ENCODE data around the gene MAT2B. TPM values are rescaled to one million over a fixed set of nuclear protein-coding genes. Genes with fewer than 3 reads are reported as not detected.

MAT2B gene
- total RNA-seq, 1 donor from 2014 or later: 98.9 TPM

- intact Hi-C loops (cut with micrococcal nuclease): loop anchor here (10.0 kb wide), 1 partner anchor 438 kb away; no protein-coding TSS in a partner anchor
Measured at GRCh38 chr5:163566678-163567077, 61.3 kb downstream of the MAT2B start.

GRCh38 chr5:163567811-163568210 lies 62.4 kb downstream of the MAT2B start:
- H3K27ac Mint-ChIP-seq: no peak overlapping the region
- H3K4me3 Mint-ChIP-seq (ENCODE audit: low read depth): no peak overlapping the region
- H3K9me3 Mint-ChIP-seq: no peaks in the 10 kb centered on the region
- intact Hi-C loops (cut with micrococcal nuclease): loop anchor here (10.0 kb wide), 1 partner anchor 437 kb away; no protein-coding TSS in a partner anchor
- DNase-seq (ENCODE audit: low spot score): no peak
- peaks cover 18% of the 10 kb centered on the region for H3K4me1 Mint-ChIP-seq (ENCODE audit: low read depth)
- no peaks in the 10 kb centered on the region for H3K36me3 Mint-ChIP-seq (ENCODE audit: low read depth)
- peaks cover 56% of the 10 kb centered on the region for H3K27me3 Mint-ChIP-seq (ENCODE audit: low read depth)

More at GRCh38 chr5:163566678-163567077, 61.3 kb downstream of the MAT2B start:
- Mint-ChIP-seq H3K4me1 (ENCODE audit: low read depth) (peaks cover 18% of the 10 kb centered on the region), H3K36me3 (ENCODE audit: low read depth) (no peaks in the 10 kb centered on the region), H3K27ac (no peak overlapping the region), H3K27me3 (ENCODE audit: low read depth) (peaks cover 57% of the 10 kb centered on the region), H3K4me3 (ENCODE audit: low read depth) (no peak overlapping the region), H3K9me3 (no peaks in the 10 kb centered on the region)
- no peak for DNase-seq (ENCODE audit: low spot score)

Other genes with a start within 250 kb of the MAT2B start
- gene CCNG1, start 68.0 kb upstream of the MAT2B start, total RNA-seq: 87.8 and 89.4 TPM in 2 replicates
- gene NUDCD2, start 45.5 kb upstream of the MAT2B start, total RNA-seq: 39.6 and 48.0 TPM in 2 replicates
- 39.3 and 40.3 TPM in 2 replicates for gene HMMR, start 45.0 kb upstream of the MAT2B start, total RNA-seq

Measured in activated T-helper 2 cell treated with anti-CD3 and anti-CD28 coated beads, Interferon-gamma antibody, Interleukin-2, Interleukin-4, amounts not matched to agents 10 μg/mL and 5 μg/mL and 100 μg/mL, durations not matched to agents 14 hours and 24 hours and 36 hours (primary cell).